K562 (cell line): Measurements from ENCODE around the gene ZNF275. TPM values are rescaled to one million over a fixed set of nuclear protein-coding genes. Genes with fewer than 3 reads are reported as not detected.

Experiments
- ARID1B ChIP-seq: fragments of 450-650 bp; IDR thresholded peaks from 2 replicates; pipeline ENCODE4 v1.6.1; 2016; ENCODE audit warnings: antibody characterized with exemption, mild to moderate bottlenecking, inconsistent platforms
- BCOR ChIP-seq: fragments of 450-650 bp; IDR thresholded peaks from 2 replicates; pipeline ENCODE4 v1.6.1; 2016
- CEBPB ChIP-seq: fragments of 450-650 bp; IDR thresholded peaks from 2 replicates; pipeline ENCODE4 v1.6.1; 2016; ENCODE audit warnings: missing genetic modification characterization, missing compliant biosample characterization
- CREB1 ChIP-seq, 2 experiments: sonication (generic) in 1 of 2; formaldehyde crosslinking in 1 of 2; IDR thresholded peaks; 2 replicates each; pipeline versions ENCODE4 v1.6.1 to v1.8.0; 2012 to 2022; ENCODE audit warnings: inconsistent platforms in 1 of 2, mild to moderate bottlenecking in 1 of 2, missing genetic modification reagents in 1 of 2, moderate library complexity in 1 of 2
- GATAD2A ChIP-seq: fragments of 450-650 bp; IDR thresholded peaks from 2 replicates; pipeline ENCODE4 v1.6.1; 2017
- HDAC1 ChIP-seq, 2 experiments: fragments of 450-650 bp; IDR thresholded peaks; 2 replicates each; pipeline ENCODE4 v1.6.1; 2016 to 2017; ENCODE audit warnings: inconsistent platforms in 1 of 2, mild to moderate bottlenecking in 1 of 2, moderate library complexity in 1 of 2
- LEF1 ChIP-seq: fragments of 450-650 bp; IDR thresholded peaks from 2 replicates; pipeline ENCODE4 v1.6.1; 2016; ENCODE audit warnings: mild to moderate bottlenecking
- MBD2 ChIP-seq: sonication (generic); IDR thresholded peaks from 2 replicates; pipeline ENCODE4 v1.6.1; 2016; ENCODE audit warnings: low read depth, borderline replicate concordance
- NR1H2 ChIP-seq: sonication (generic); formaldehyde crosslinking; IDR thresholded peaks from 2 replicates; pipeline ENCODE4 v1.4.0; 2020; ENCODE audit warnings: mild to moderate bottlenecking, missing genetic modification reagents
- PHF21A ChIP-seq: fragments of 450-650 bp; IDR thresholded peaks from 2 replicates; pipeline ENCODE4 v1.6.1; 2017; ENCODE audit warnings: low read depth, borderline replicate concordance
- TEAD2 ChIP-seq: fragments of 450-650 bp; IDR thresholded peaks from 2 replicates; pipeline ENCODE4 v1.6.1; 2016; ENCODE audit warnings: missing genetic modification characterization, control low read depth, missing compliant biosample characterization
- TRIM24 ChIP-seq, 2 experiments: fragments of 450-650 bp; IDR thresholded peaks; 2 replicates each; pipeline ENCODE4 v1.6.1; 2016
- ZBTB1 ChIP-seq: sonication (generic); formaldehyde crosslinking; IDR thresholded peaks from 2 replicates; pipeline ENCODE4 v1.8.1; 2023; ENCODE audit warnings: missing genetic modification reagents, low read depth, mild to moderate bottlenecking, borderline replicate concordance
- ZNF583 ChIP-seq: fragments of 250-450 bp; sonication (Bioruptor Pico); IDR thresholded peaks from 2 replicates; pipeline ENCODE4 v1.4.0; 2020
- ZNF75A ChIP-seq: fragments of 450-650 bp; formaldehyde crosslinking; IDR thresholded peaks from 2 replicates; pipeline ENCODE4 v1.4.0; 2020; ENCODE audit warnings: mild to moderate bottlenecking
- ZNF785 ChIP-seq: fragments of 250-450 bp; sonication (Bioruptor Pico); IDR thresholded peaks from 2 replicates; pipeline ENCODE4 v1.4.0; 2020; ENCODE audit warnings: mild to moderate bottlenecking
- polyA plus RNA-seq, 8 experiments: library from polyadenylated mRNA; depleted of rRNA in 4 of 8; stranded (reverse) in 5 of 8; unstranded in 3 of 8; fragments of >200 nt; fragmentation: Nextera tagmentation in 2 of 8; fragmentation: Illumina TruSeq in 1 of 8; extraction: Ambion mirVana in 2 of 8; extraction: Trizol in 1 of 8; gene quantifications; 2 replicates each; pipeline versions ENCODE4 v1.2.1 to v1.2.3, GENCODE V29; 2011 to 2014; ENCODE audit warnings: inconsistent platforms in 1 of 8, missing spikeins in 1 of 8
- total RNA-seq, 7 experiments: library from RNA; depleted of rRNA in 6 of 7; stranded (reverse); fragments of >200 nt in 6 of 7; fragmentation: Illumina TruSeq in 2 of 7; extraction: Trizol in 2 of 7; gene quantifications; 2 replicates each; pipeline versions ENCODE4 v1.2.1 to v1.2.3, GENCODE V29; 2011 to 2021; ENCODE audit warnings: low replicate concordance in 1 of 7
- TF ChIP-seq, protein P1 (sequence below): fragments of 450-650 bp; IDR thresholded peaks from 2 replicates; pipeline ENCODE4 v1.6.1; 2016; ENCODE audit warnings: antibody characterized with exemption
- TF ChIP-seq, protein P2 (sequence below), 3 experiments: fragments of 200-800 bp in 1 of 3; fragments of 250-450 bp in 1 of 3; fragments of 450-650 bp in 1 of 3; sonication (Bioruptor Pico) in 1 of 3; sonication (Bioruptor generic) in 1 of 3; formaldehyde crosslinking in 1 of 3; IDR thresholded peaks; 2 replicates each; pipeline versions ENCODE4 v1.6.1 to v1.8.0; 2016 to 2022; ENCODE audit warnings: mild to moderate bottlenecking in 2 of 3, missing genetic modification characterization in 2 of 3, missing compliant biosample characterization in 1 of 3, moderate library complexity in 1 of 3
- TF ChIP-seq, protein P3 (sequence below): fragments of 450-650 bp; IDR thresholded peaks from 2 replicates; pipeline ENCODE4 v1.6.1; 2017; ENCODE audit warnings: antibody characterized with exemption
- TF ChIP-seq, protein P4 (sequence below): fragments of 450-650 bp; formaldehyde crosslinking; IDR thresholded peaks from 2 replicates; pipeline ENCODE4 v1.4.0; 2020; ENCODE audit warnings: mild to moderate bottlenecking

ZNF275 gene
- total and polyA plus RNA-seq, 9 of the 15 experiments (the other 6 are each of a cell fraction or from before 2014, with no cell fraction given) = 2.1 to 19.1 (median 12.0) TPM

DNA sequence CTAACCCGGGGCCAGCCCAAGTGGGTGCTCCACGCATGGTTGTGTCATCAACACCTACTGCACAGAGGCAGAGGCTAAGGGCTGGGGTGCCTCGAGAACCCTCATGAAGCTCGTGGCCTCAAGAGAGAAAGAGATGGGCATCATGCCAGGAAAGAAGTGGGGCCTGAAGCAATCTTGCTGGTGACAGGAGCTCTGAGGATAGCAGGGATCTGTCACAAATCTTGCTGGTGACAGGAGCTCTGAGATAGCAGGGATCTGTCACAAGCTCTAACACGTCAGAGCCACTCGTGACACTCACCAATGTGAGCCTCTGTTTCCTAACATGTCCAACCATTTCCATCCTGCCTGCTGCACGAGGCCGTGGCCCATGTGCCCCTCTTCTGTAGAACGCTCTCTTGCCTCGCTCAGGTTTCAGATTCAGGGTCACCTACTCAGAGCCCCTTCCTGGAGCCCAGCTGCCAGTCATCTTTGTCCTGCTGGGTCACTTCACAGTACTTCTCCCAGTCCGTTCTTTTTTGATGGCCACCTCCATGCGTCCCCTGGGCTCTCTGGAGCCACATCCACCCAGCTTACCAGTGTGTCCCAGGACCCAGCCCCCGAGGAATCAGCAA lies 46.1 kb downstream of the ZNF275 start (continued):
- no peak for TF ChIP-seq ZNF785 (CRISPR knock-in tag)
- TF ChIP-seq, protein P1, sequence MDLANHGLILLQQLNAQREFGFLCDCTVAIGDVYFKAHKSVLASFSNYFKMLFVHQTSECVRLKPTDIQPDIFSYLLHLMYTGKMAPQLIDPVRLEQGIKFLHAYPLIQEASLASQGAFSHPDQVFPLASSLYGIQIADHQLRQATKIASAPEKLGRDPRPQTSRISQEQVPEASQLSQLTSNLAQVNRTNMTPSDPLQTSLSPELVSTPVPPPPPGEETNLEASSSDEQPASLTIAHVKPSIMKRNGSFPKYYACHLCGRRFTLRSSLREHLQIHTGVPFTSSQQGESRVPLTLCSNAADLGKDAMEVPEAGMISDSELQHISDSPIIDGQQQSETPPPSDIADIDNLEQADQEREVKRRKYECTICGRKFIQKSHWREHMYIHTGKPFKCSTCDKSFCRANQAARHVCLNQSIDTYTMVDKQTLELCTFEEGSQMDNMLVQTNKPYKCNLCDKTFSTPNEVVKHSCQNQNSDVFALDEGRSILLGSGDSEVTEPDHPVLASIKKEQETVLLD = no peak
- no peak for TF ChIP-seq BCOR
- TF ChIP-seq TEAD2 (tag) = no peak
- no peak for TF ChIP-seq HDAC1 (IDR thresholded peaks at IDR 0.05)
- TF ChIP-seq, protein P2, sequence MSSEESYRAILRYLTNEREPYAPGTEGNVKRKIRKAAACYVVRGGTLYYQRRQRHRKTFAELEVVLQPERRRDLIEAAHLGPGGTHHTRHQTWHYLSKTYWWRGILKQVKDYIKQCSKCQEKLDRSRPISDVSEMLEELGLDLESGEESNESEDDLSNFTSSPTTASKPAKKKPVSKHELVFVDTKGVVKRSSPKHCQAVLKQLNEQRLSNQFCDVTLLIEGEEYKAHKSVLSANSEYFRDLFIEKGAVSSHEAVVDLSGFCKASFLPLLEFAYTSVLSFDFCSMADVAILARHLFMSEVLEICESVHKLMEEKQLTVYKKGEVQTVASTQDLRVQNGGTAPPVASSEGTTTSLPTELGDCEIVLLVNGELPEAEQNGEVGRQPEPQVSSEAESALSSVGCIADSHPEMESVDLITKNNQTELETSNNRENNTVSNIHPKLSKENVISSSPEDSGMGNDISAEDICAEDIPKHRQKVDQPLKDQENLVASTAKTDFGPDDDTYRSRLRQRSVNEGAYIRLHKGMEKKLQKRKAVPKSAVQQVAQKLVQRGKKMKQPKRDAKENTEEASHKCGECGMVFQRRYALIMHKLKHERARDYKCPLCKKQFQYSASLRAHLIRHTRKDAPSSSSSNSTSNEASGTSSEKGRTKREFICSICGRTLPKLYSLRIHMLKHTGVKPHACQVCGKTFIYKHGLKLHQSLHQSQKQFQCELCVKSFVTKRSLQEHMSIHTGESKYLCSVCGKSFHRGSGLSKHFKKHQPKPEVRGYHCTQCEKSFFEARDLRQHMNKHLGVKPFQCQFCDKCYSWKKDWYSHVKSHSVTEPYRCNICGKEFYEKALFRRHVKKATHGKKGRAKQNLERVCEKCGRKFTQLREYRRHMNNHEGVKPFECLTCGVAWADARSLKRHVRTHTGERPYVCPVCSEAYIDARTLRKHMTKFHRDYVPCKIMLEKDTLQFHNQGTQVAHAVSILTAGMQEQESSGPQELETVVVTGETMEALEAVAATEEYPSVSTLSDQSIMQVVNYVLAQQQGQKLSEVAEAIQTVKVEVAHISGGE (CRISPR knock-in tag; IDR thresholded peaks at IDR 0.05) = no peak
- no peak for TF ChIP-seq NR1H2
- peak; percentile 86 for TF ChIP-seq CEBPB
- no peak for TF ChIP-seq ZBTB1 (CRISPR knock-in tag)
- TF ChIP-seq ZNF75A (CRISPR knock-in tag) = no peak
- TF ChIP-seq, protein P3, sequence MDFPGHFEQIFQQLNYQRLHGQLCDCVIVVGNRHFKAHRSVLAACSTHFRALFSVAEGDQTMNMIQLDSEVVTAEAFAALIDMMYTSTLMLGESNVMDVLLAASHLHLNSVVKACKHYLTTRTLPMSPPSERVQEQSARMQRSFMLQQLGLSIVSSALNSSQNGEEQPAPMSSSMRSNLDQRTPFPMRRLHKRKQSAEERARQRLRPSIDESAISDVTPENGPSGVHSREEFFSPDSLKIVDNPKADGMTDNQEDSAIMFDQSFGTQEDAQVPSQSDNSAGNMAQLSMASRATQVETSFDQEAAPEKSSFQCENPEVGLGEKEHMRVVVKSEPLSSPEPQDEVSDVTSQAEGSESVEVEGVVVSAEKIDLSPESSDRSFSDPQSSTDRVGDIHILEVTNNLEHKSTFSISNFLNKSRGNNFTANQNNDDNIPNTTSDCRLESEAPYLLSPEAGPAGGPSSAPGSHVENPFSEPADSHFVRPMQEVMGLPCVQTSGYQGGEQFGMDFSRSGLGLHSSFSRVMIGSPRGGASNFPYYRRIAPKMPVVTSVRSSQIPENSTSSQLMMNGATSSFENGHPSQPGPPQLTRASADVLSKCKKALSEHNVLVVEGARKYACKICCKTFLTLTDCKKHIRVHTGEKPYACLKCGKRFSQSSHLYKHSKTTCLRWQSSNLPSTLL = no peak
- TF ChIP-seq TRIM24 (IDR thresholded peaks at IDR 0.05) = no peak
- no peak for TF ChIP-seq CREB1 (IDR thresholded peaks at IDR 0.05)
- peak; percentile 38; the same call in 1 of the 2 replicates for TF ChIP-seq CREB1 (CRISPR knock-in tag; IDR thresholded peaks at IDR 0.05)
- TF ChIP-seq ARID1B = peak; percentile 63
- no peak for TF ChIP-seq MBD2
- TF ChIP-seq LEF1 = no peak
- TF ChIP-seq PHF21A = no peak
- TF ChIP-seq ZNF583 (CRISPR knock-in tag) = peak; percentile 30; the same call in 1 of the 2 replicates
- TF ChIP-seq, protein P4, sequence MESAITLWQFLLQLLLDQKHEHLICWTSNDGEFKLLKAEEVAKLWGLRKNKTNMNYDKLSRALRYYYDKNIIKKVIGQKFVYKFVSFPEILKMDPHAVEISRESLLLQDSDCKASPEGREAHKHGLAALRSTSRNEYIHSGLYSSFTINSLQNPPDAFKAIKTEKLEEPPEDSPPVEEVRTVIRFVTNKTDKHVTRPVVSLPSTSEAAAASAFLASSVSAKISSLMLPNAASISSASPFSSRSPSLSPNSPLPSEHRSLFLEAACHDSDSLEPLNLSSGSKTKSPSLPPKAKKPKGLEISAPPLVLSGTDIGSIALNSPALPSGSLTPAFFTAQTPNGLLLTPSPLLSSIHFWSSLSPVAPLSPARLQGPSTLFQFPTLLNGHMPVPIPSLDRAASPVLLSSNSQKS (CRISPR knock-in tag) = no peak
- TF ChIP-seq GATAD2A = no peak
